Progenitor cell of endocrine pancreas (in vitro differentiated cells): Measurements from ENCODE around the gene PHF21A. TPM values are rescaled to one million over a fixed set of nuclear protein-coding genes. Genes with fewer than 3 reads are reported as not detected.

Source experiments
- DNase-seq: peaks from one replicate; pipeline ENCODE4 v3.0.0; 2021; ENCODE audit warnings: low spot score; ENCODE audit not compliant: unreplicated experiment
- H3K27ac Mint-ChIP-seq: 2 replicates; pipeline ENCODE4 v1.8.0; 2021; ENCODE audit warnings: mild to moderate bottlenecking, moderate library complexity, mixed read lengths
- H3K27me3 Mint-ChIP-seq: 2 replicates; pipeline ENCODE4 v1.8.0; 2021; ENCODE audit warnings: mixed read lengths
- H3K36me3 Mint-ChIP-seq: 2 replicates; pipeline ENCODE4 v1.8.0; 2022; ENCODE audit warnings: mixed read lengths; ENCODE audit not compliant: insufficient read depth
- H3K4me1 Mint-ChIP-seq: 2 replicates; pipeline ENCODE4 v1.8.0; 2021; ENCODE audit warnings: low read depth, mixed read lengths
- H3K4me3 Mint-ChIP-seq: 2 replicates; pipeline ENCODE4 v1.8.0; 2021; ENCODE audit warnings: low read depth, mild to moderate bottlenecking, moderate library complexity, mixed read lengths
- H3K9me3 Mint-ChIP-seq: 2 replicates; pipeline ENCODE4 v1.8.0; 2021; ENCODE audit warnings: low read depth, mixed read lengths
- CTCF ChIP-seq: fragments of 200-600 bp; sonication (generic); IDR thresholded peaks from one replicate; pipeline ENCODE4 v1.5.0; 2021; ENCODE audit warnings: antibody characterized with exemption, mild to moderate bottlenecking; ENCODE audit not compliant: unreplicated experiment
- total RNA-seq: library from RNA; stranded (reverse); gene quantifications from 2 replicates; pipeline ENCODE4 v1.2.1, GENCODE V29; 2021

The PHF21A gene
- total RNA-seq, 1 donor from 2014 or later: 70.1 TPM

- H3K27ac Mint-ChIP-seq: peak overlapping the region; percentile 97
- peaks cover 8% of the 10 kb centered on the region for H3K27me3 Mint-ChIP-seq
- peak overlapping the region; percentile 74 for H3K4me3 Mint-ChIP-seq
- DNase-seq: no peak
- no peaks in the 10 kb centered on the region for H3K36me3 Mint-ChIP-seq
- peaks cover 26% of the 10 kb centered on the region for H3K4me1 Mint-ChIP-seq
- no peak for TF ChIP-seq CTCF
- H3K9me3 Mint-ChIP-seq: no peaks in the 10 kb centered on the region
Observed at GRCh38 chr11:45920531-45921477, 200.4 kb downstream of the PHF21A start.

GRCh38 chr11:45919806-45920530 lies 201.3 kb downstream of the PHF21A start:
- Mint-ChIP-seq H3K27me3 (peaks cover 8% of the 10 kb centered on the region), H3K4me3 (no peak overlapping the region), H3K9me3 (no peaks in the 10 kb centered on the region), H3K27ac (no peak overlapping the region), H3K4me1 (peaks cover 26% of the 10 kb centered on the region), H3K36me3 (no peaks in the 10 kb centered on the region)
- TF ChIP-seq CTCF: no peak
- DNase-seq: no peak

- no peak overlapping the region for H3K27ac Mint-ChIP-seq
Observed at GRCh38 chr11:45918962-45919675, 202.1 kb downstream of the PHF21A start.

GRCh38 chr11:45918331-45918941 lies 202.8 kb downstream of the PHF21A start:
- Mint-ChIP-seq H3K4me3 (peak overlapping the region; percentile 95), H3K27me3 (peaks cover 3% of the 10 kb centered on the region), H3K27ac (peak overlapping the region; percentile 98), H3K36me3 (no peaks in the 10 kb centered on the region), H3K4me1 (peaks cover 24% of the 10 kb centered on the region), H3K9me3 (no peaks in the 10 kb centered on the region)
- no peak for TF ChIP-seq CTCF
- peak; percentile 52 for DNase-seq

More at GRCh38 chr11:45918962-45919675, 202.1 kb downstream of the PHF21A start:
- no peak for DNase-seq
- Mint-ChIP-seq H3K36me3 (no peaks in the 10 kb centered on the region), H3K4me3 (peak overlapping the region; percentile 95), H3K27me3 (peaks cover 4% of the 10 kb centered on the region), H3K4me1 (peaks cover 24% of the 10 kb centered on the region), H3K9me3 (no peaks in the 10 kb centered on the region)
- no peak for TF ChIP-seq CTCF
